Measurements from ENCODE around the gene KHDC4. TPM values are rescaled to one million over a fixed set of nuclear protein-coding genes. Genes with fewer than 3 reads are reported as not detected.

The KHDC4 gene
- 28.1 TPM for polyA plus RNA-seq (2013, experiment 1 of 2)
- 29.2 TPM for polyA plus RNA-seq (2013, experiment 2 of 2)

GRCh38 chr1:155934097-155934935 lies at the start of gene KHDC4:
TSS of gene KHDC4 (minus strand) at chr1:155934413. CDS start at chr1:155934373, 40 bp downstream.
- H3K4me3 ChIP-seq (ENCODE audit: low read length) = peak within 1 kb of the TSS; percentile 92
- peaks cover 42% of the 10 kb centered on the region for H3K36me3 ChIP-seq (ENCODE audit: insufficient read depth, low read length)
- WGBS = 2% methylated on average over 50 of the region's 50 CpGs
- no peaks in the 10 kb centered on the region for H3K9me3 ChIP-seq (ENCODE audit: insufficient read depth, low read depth, low read length)
- peaks cover 19% of the 10 kb centered on the region; the same call in 1 of the 2 replicates for H3K4me1 ChIP-seq (ENCODE audit: insufficient read depth, low read length)
- no peaks in the 10 kb centered on the region for H3K27me3 ChIP-seq (ENCODE audit: insufficient read depth, low read length)
- peak within 1 kb of the TSS; percentile 95 for H3K9ac ChIP-seq (ENCODE audit: low read depth, low read length)
- H3K27ac ChIP-seq (ENCODE audit: low read depth, low read length) = peak within 1 kb of the TSS; percentile 88

- no peaks in the 10 kb centered on the region for H3K36me3 ChIP-seq (ENCODE audit: insufficient read depth, low read length)
- H3K4me1 ChIP-seq (ENCODE audit: insufficient read depth, low read length) = peaks cover 34% of the 10 kb centered on the region
- peak overlapping the region; percentile 15; the same call in 1 of the 2 replicates for H3K4me3 ChIP-seq (ENCODE audit: low read length)
- H3K9me3 ChIP-seq (ENCODE audit: insufficient read depth, low read depth, low read length) = no peaks in the 10 kb centered on the region
- H3K27me3 ChIP-seq (ENCODE audit: insufficient read depth, low read length) = no peaks in the 10 kb centered on the region
- no peak overlapping the region for H3K27ac ChIP-seq (ENCODE audit: low read depth, low read length)
- WGBS = 66% methylated on average over 4 of the region's 4 CpGs
- no peak overlapping the region for H3K9ac ChIP-seq (ENCODE audit: low read depth, low read length)
Observed at GRCh38 chr1:155983191-155984024, 49.2 kb upstream of the KHDC4 start.

GRCh38 chr1:155982106-155982505 lies 47.9 kb upstream of the KHDC4 start:
- Histone ChIP-seq H3K4me3 (ENCODE audit: low read length) (no peak overlapping the region), H3K9me3 (ENCODE audit: insufficient read depth, low read depth, low read length) (no peaks in the 10 kb centered on the region), H3K9ac (ENCODE audit: low read depth, low read length) (no peak overlapping the region), H3K27me3 (ENCODE audit: insufficient read depth, low read length) (no peaks in the 10 kb centered on the region), H3K4me1 (ENCODE audit: insufficient read depth, low read length) (peaks cover 34% of the 10 kb centered on the region), H3K27ac (ENCODE audit: low read depth, low read length) (no peak overlapping the region), H3K36me3 (ENCODE audit: insufficient read depth, low read length) (no peaks in the 10 kb centered on the region)
- 87% methylated on average over 7 of the region's 7 CpGs for WGBS

- WGBS = 73% methylated on average over 6 of the region's 6 CpGs
- no peak overlapping the region for H3K9ac ChIP-seq (ENCODE audit: low read depth, low read length)
- no peaks in the 10 kb centered on the region for H3K36me3 ChIP-seq (ENCODE audit: insufficient read depth, low read length)
- H3K4me1 ChIP-seq (ENCODE audit: insufficient read depth, low read length) = peaks cover 40% of the 10 kb centered on the region
- no peaks in the 10 kb centered on the region for H3K27me3 ChIP-seq (ENCODE audit: insufficient read depth, low read length)
- H3K9me3 ChIP-seq (ENCODE audit: insufficient read depth, low read depth, low read length) = no peaks in the 10 kb centered on the region
- no peak overlapping the region for H3K27ac ChIP-seq (ENCODE audit: low read depth, low read length)
- H3K4me3 ChIP-seq (ENCODE audit: low read length) = no peak overlapping the region
Observed at GRCh38 chr1:155981266-155982088, 47.3 kb upstream of the KHDC4 start.

- peak overlapping the region; percentile 81 for H3K4me3 ChIP-seq (ENCODE audit: low read length)
- H3K9ac ChIP-seq (ENCODE audit: low read depth, low read length) = peak overlapping the region; percentile 64; the same call in 1 of the 2 replicates
- no peaks in the 10 kb centered on the region for H3K9me3 ChIP-seq (ENCODE audit: insufficient read depth, low read depth, low read length)
- H3K36me3 ChIP-seq (ENCODE audit: insufficient read depth, low read length) = no peaks in the 10 kb centered on the region
- WGBS = 66% methylated on average over 4 of the region's 4 CpGs
- H3K4me1 ChIP-seq (ENCODE audit: insufficient read depth, low read length) = peaks cover 53% of the 10 kb centered on the region
- peak overlapping the region; percentile 95; the same call in 1 of the 2 replicates for H3K27ac ChIP-seq (ENCODE audit: low read depth, low read length)
- no peaks in the 10 kb centered on the region for H3K27me3 ChIP-seq (ENCODE audit: insufficient read depth, low read length)
Observed at GRCh38 chr1:155979597-155980343, 45.6 kb upstream of the KHDC4 start.

- Histone ChIP-seq H3K9ac (ENCODE audit: low read depth, low read length) (peak overlapping the region; percentile 64), H3K9me3 (ENCODE audit: insufficient read depth, low read depth, low read length) (no peaks in the 10 kb centered on the region), H3K27ac (ENCODE audit: low read depth, low read length) (peak overlapping the region; percentile 95), H3K27me3 (ENCODE audit: insufficient read depth, low read length) (no peaks in the 10 kb centered on the region), H3K4me1 (ENCODE audit: insufficient read depth, low read length) (peaks cover 55% of the 10 kb centered on the region), H3K36me3 (ENCODE audit: insufficient read depth, low read length) (no peaks in the 10 kb centered on the region), H3K4me3 (ENCODE audit: low read length) (peak overlapping the region; percentile 81)
- WGBS = 9% methylated on average over 8 of the region's 8 CpGs
Observed at GRCh38 chr1:155978973-155979429, 44.8 kb upstream of the KHDC4 start.

- Histone ChIP-seq H3K9me3 (ENCODE audit: insufficient read depth, low read depth, low read length) (no peaks in the 10 kb centered on the region), H3K4me1 (ENCODE audit: insufficient read depth, low read length) (peaks cover 53% of the 10 kb centered on the region), H3K9ac (ENCODE audit: low read depth, low read length) (peak within 1 kb of the TSS; percentile 92), H3K4me3 (ENCODE audit: low read length) (peak within 1 kb of the TSS; percentile 81), H3K36me3 (ENCODE audit: insufficient read depth, low read length) (no peaks in the 10 kb centered on the region), H3K27me3 (ENCODE audit: insufficient read depth, low read length) (no peaks in the 10 kb centered on the region), H3K27ac (ENCODE audit: low read depth, low read length) (peak within 1 kb of the TSS; percentile 95)
- WGBS = under 1% methylated on average over 48 of the region's 52 CpGs
Observed at GRCh38 chr1:155978325-155978972, 44.2 kb upstream of the KHDC4 start, which contains the start of gene ARHGEF2. TSS of gene ARHGEF2 (minus strand) at chr1:155978547. CDS start at chr1:155978427, 120 bp downstream.

GRCh38 chr1:155977690-155978324 lies 43.6 kb upstream of the KHDC4 start:
- Histone ChIP-seq H3K4me1 (ENCODE audit: insufficient read depth, low read length) (peaks cover 53% of the 10 kb centered on the region), H3K36me3 (ENCODE audit: insufficient read depth, low read length) (no peaks in the 10 kb centered on the region)
- WGBS = under 1% methylated on average over 47 of the region's 52 CpGs

GRCh38 chr1:155976913-155977689 lies 42.9 kb upstream of the KHDC4 start:
- Histone ChIP-seq H3K9me3 (ENCODE audit: insufficient read depth, low read depth, low read length) (no peaks in the 10 kb centered on the region), H3K4me1 (ENCODE audit: insufficient read depth, low read length) (peaks cover 53% of the 10 kb centered on the region), H3K9ac (ENCODE audit: low read depth, low read length) (peak overlapping the region; percentile 92), H3K36me3 (ENCODE audit: insufficient read depth, low read length) (0 out of 2 replicates have a peak, but pooled peaks cover 3% of the 10 kb centered on the region), H3K4me3 (ENCODE audit: low read length) (peak overlapping the region; percentile 81), H3K27me3 (ENCODE audit: insufficient read depth, low read length) (no peaks in the 10 kb centered on the region), H3K27ac (ENCODE audit: low read depth, low read length) (peak overlapping the region; percentile 95; the same call in 1 of the 2 replicates)
- 5% methylated on average over 5 of the region's 5 CpGs for WGBS

More at GRCh38 chr1:155977690-155978324, 43.6 kb upstream of the KHDC4 start:
- peak overlapping the region; percentile 81 for H3K4me3 ChIP-seq (ENCODE audit: low read length)
- H3K27ac ChIP-seq (ENCODE audit: low read depth, low read length) = peak overlapping the region; percentile 95
- no peaks in the 10 kb centered on the region for H3K9me3 ChIP-seq (ENCODE audit: insufficient read depth, low read depth, low read length)
- no peaks in the 10 kb centered on the region for H3K27me3 ChIP-seq (ENCODE audit: insufficient read depth, low read length)
- peak overlapping the region; percentile 92 for H3K9ac ChIP-seq (ENCODE audit: low read depth, low read length)

All from HUES64 (cell line).